COLO668 (cell line): ENCODE measurements around the gene TRPM1.
A peak's percentile ranks its signal among the peaks of the same experiment; 100 is the strongest.

Experiments
- DNase-seq: peaks from one replicate; lab custom pipeline; 2025; ENCODE audit not compliant: unreplicated experiment; lab: John Stamatoyannopoulos, UW

TRPM1 gene

GRCh38 chr15:31021067-31021665 is 80.4 kb downstream of the TRPM1 start:
- DNase-seq, result no peak

GRCh38 chr15:31020542-31020941 is 81.0 kb downstream of the TRPM1 start:
- no peak for DNase-seq

DNA sequence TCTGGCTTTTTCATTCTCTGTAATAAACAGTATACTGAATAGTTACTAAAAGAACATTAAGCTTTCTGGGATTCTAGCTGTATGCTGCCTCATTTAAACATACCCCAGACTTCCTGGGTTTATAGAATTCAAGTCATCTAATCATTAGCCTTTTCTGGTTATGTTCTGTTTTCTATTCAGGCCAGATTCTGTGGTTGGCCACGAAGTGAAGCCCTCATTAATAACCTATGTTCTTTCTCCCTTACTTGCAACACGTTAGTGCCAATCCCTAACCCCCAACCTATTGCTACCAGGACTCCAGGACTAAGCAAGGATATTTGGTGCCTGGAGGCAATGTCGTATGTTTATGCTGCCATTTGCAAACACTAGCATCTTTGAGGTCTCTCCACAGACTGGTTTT is 81.5 kb downstream of the TRPM1 start:
- no peak for DNase-seq

DNA sequence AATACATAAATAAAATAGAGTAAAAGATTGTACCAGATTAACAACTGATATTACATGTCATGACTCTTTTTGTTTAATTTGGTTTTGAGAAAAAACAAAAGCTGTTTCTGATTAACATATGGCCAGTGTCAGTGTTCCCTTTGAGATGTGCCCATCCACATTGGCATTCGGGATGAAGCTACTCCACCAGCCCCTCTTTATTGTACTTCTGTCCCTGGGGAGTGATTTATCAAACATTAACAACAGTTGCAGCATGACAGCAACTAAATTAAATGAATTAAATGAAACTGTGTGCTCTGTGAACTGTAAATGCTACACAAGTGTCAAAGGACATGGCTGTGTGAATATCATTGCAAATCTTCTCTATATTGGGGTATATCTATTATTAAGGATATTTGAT is 84.2 kb downstream of the TRPM1 start:
- no peak for DNase-seq

DNA sequence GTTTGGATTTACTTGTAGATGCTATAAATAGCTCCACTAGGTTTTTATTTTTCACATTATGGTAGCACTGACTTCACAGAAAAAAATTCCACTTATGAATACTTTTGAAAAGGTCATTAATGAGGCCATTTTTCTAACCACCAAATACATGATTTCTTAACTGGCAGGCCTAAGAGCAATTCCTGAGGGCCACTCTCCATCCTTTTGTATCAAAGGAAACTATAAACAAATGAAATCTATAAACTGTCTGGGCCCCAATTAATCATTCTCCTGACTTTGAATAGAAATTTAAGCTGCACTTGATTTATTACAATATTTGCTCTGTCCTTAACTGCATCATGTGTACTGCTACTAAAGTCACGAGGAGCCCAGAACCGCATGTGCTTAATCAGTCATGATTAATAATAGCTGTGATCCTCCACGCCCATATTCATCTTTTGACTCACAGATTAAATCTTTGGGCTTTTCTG is 85.0 kb downstream of the TRPM1 start:
- no peak for DNase-seq

GRCh38 chr15:31014608-31014925 is 87.0 kb downstream of the TRPM1 start:
- DNase-seq, result no peak

GRCh38 chr15:31013863-31014607 is 87.5 kb downstream of the TRPM1 start:
- no peak for DNase-seq

DNA sequence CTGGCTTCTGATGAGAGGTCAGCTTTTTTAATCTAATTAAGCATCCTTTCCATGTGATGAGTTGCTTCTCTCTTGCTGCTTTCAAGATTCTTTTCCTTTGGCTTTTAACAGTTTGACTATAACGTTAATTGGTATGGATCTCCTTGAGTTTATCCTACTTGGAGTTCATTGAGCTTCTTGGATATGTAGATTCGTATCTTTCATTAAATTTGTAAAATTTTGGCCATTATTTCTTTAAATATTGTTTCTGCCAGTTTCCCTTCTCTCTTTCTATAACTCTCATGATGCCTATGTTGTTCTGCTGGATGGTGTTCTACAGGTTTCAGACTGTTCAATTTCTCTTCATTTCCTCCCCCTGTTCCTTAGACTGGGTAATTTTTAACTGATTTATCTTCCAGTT is 89.1 kb downstream of the TRPM1 start:
- DNase-seq, result no peak

DNA sequence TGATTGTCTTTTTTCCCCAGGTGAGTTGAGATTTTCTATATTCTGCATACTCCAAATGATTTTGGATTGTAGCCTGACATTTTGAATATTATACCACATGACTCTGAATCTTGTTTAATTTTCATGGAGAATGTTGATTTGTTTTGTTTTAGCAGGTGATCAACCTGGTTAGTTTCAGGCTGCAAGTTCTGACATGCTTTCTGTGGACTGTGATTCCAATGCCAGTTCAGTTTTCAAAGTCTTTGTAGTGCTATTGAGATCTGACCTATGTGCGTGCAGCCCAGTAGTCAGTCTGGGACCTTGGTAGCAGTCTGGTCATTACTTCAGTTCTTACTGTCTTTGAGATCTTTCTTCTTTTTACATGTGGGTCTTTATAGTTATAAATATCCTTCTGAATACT is 91.5 kb downstream of the TRPM1 start:
- no peak for DNase-seq

DNA sequence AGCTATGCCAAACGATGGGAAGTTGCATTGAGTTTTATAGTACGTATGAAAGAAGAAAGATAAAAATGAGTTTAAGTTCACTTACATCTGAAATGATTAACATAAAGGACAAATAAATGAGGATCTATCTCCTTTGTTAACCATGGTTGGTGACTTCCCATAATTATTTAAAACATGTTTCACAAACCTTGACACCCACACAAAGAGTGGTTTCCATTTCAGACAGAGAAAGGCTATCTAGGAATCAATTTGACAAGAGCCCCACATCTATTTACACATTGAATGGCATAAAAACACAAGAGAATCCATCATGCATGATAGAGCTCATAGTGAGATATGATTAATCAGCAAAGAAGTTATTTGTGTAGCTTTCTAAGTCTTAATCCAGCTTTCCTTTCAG is 95.9 kb downstream of the TRPM1 start:
- DNase-seq, result no peak

DNA sequence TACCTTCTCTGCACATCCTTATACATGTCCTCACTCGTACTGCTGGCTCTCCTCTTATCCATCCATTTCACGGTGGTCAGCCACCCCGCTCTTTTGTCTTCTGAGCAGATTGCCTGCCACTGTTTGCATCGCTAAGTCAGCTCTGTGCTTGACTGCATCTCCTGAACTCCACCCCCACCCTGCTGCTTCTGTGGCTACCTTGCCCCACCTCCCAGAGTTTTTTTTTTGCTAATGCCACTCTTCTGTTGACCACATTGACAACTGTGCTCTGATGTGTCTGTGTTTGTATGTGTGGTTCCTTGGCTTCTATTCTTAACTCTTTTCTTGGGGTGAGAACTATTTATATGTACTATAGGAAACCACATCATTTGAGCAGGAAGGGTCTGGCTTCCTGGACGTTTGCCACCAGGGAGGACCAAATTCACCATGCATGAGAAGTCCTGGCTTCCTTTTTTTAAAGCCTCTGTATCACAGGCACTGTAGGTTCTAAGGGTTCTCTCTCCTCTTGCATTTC is 97.2 kb downstream of the TRPM1 start:
- DNase-seq, result no peak

- DNase-seq, result no peak
These were observed 99.8 kb downstream of the TRPM1 start for GRCh38 chr15:31001702-31002101.

DNA sequence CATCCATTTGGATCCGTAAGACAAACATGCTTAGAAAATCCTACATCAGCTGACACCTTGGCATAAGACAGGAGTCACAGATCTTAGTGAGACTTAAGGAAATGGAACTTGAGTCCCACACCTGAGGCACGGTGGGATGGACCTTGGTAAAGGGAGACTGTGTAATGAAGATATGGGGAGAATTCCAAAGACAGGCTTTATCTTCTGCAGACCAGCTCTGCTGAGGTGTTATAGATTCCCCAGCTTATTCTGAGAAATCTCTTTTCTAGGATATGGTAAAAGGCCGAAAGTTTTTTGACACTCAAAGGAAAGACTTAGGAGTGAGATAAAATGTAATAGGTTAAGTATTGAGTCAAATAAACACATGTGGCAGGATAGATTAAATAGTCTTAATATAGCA is 101.8 kb downstream of the TRPM1 start:
- no peak for DNase-seq

- DNase-seq, result no peak
These were observed 104.3 kb downstream of the TRPM1 start for GRCh38 chr15:30997270-30997669.

GRCh38 chr15:30992249-30992864 is 109.2 kb downstream of the TRPM1 start:
- no peak for DNase-seq

DNA sequence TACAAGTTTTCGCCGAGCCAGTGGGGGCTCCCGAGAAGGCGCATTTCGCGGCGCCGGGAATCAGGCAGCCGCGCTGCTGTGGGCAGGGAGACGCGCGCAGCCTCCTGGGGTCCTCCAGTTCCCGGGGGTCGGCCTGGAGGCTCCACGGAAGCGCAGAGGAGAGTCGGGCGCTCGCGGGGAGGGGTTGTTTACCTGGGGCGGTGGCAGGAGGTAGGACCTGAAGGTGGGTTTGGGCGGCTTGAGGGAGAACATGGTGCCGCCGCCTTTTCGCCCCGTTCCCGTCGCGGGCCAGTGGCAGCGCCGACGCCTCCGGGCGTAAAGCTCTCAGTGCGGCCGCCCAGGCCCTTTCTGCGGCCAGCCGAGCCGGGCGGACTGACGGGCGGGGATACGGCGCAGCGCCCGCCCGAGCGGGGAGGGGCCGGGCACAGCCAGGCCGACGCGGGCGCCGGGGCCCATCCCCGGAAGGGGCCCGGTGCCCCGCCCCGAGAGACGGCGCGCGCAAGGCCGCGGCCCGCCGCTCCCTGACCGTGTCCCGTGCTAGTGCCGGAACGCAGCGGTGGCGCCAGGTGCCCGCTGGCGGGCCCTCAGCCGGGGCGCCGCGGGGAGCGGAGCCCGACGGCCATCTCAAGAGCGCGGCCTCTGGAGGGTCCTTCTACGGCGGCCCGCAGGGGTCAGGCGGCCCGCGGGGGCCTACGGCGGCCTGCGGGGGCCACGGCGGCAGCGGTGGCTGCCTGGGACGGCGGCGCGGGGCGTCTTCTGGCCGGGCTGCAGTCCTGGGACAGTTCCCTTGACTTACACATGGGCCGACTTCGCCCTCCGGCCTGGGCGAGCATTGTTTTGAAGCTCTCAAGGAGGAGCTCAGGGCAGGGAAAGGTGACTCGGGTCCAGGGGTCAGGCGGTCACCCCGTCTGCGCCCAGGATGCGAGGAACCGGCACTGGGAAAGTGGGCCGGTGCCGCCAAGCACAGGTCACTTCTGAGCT is 110.0 kb downstream of the TRPM1 start, which contains the start of gene MTMR10:
MTMR10 (minus strand) TSS at position 374 of the 981 bp plus-strand sequence; CDS start at position 252, 122 bp downstream.
- DNase-seq, result peak; percentile 89

DNA sequence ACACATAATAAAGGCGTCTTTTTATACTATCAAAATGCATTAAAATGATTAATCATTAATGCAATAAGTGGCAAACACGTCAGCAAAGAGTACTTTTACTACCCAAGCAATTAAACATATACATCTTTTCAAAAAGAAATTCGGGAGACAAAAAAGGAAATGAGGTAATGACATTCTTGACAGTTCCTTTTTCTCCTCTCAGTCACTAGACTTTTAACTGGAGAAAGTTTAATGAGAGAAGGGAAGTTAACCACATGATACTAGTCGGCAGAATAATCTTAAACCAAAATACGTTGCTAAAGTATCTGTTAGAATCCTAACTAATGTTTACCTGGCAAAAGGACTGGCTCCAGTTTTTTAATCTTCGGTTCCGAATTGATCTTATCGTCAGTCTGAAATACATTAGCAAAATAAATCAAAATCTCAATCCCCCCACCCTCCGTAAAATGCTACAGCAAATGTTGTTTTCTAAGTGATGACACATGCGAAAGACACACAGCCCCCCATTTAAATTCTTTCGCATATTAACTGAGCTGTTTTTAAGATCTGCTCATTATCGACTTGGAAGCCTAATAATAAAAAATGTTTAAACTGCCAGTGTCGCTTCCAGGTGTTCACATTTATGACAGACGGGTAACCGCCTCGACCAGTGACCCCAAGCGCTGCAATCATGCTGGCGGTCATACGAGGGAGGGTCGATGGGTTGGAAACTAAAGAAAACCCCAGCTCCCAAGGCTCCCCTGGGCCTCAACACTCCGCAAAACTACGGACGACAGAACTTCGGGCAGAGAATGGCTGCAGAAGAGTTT is 110.9 kb downstream of the TRPM1 start:
- DNase-seq, result no peak

DNA sequence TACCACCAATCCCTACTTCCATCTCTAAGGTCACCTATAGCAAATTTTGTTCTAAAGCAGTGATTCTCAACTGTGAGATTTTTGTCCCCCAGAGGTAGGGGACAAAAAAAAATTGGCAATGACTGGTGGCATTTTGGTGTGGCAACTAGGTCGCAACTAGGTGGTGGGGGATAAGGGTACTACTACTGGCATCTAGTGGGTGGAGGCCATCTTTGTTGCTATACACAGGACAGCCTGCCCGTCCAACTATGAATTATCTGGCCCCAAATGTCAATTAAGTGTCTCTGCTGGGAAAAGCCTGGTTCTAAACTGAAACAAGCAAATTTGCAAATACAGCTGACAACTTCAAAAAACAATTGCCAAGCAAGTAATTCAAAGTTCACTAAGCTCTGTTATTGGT is 111.5 kb downstream of the TRPM1 start:
- DNase-seq, result no peak

DNA sequence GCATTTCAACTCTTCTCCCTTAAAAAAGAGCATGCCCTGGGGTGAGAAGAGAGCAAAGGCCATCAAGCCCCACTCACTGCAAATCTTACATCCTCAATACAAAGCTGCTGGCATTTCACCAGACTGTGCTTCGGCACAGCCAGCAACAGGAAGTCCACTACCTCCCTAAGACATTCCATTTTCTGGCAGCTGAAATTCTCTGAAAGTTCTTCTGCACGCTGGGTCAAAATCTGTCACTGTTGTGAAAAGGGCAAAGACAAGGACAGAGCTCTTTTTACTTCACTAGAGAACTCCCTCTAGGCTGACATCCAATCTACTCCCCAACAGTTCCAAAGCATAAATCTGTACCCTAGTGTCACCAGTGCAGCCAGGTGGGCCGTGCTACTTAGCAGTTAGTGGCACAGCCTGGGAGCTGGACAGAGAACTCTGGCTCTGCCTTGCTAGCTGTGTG is 116.4 kb downstream of the TRPM1 start:
- no peak for DNase-seq

GRCh38 chr15:30984542-30984941 is 117.0 kb downstream of the TRPM1 start:
- no peak for DNase-seq
